ENCODE results near the gene LRRC4C.

The LRRC4C gene

DNA sequence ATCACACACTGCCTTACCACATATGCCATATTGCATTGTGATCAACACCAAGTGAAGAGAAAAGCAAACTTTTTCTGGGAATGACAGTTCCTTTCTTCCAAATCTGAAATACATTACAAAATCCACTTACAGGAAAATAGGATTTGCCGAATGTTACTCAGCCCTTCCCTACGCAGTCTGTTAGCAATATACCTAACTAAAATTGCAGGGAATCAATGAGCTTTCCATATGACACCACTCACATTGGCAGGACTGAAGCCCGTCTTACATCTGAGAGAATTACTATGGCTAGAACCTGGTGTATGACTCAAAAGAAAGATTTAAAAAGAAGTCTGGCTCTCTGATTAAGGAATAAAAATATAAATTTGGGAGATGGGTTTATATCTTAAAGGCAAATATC, 136.0 kb downstream of the LRRC4C start:
- no peak overlapping the region for H2BK5ac ChIP-seq (ENCODE audit: low read depth, low read length, poor library complexity, severe bottlenecking)
- no peak overlapping the region for H2BK15ac ChIP-seq (ENCODE audit: low read depth, poor library complexity, severe bottlenecking)
- no peak overlapping the region for H2AFZ ChIP-seq (ENCODE audit: low read depth, low read length)
- no peak for DNase-seq
- H3K36me3 ChIP-seq (ENCODE audit: control insufficient read depth in 1 of 2, insufficient read depth in 2 of 2, low read depth in 1 of 2, low read length in 2 of 2), result no peaks in the 10 kb centered on the region
- H3K23ac ChIP-seq (ENCODE audit: low read length in 2 of 2), result no peak overlapping the region
- H3K14ac ChIP-seq (ENCODE audit: low read length in 2 of 2), result no peak overlapping the region
- no peaks in the 10 kb centered on the region for H3K79me1 ChIP-seq (replicated peaks; ENCODE audit: low read length, poor library complexity, severe bottlenecking)
- H4K8ac ChIP-seq (ENCODE audit: low read length), result no peak overlapping the region
- H3K4me2 ChIP-seq (ENCODE audit: low read length, poor library complexity, severe bottlenecking), result no peak overlapping the region
- H2AK5ac ChIP-seq (ENCODE audit: low read length, severe bottlenecking), result no peak overlapping the region
- H3K18ac ChIP-seq (ENCODE audit: low read depth in 1 of 2, low read length in 2 of 2), result no peak overlapping the region
- no peak overlapping the region for H3K4ac ChIP-seq (ENCODE audit: low read depth in 1 of 2, low read length in 2 of 2)
- H3K4me1 ChIP-seq (ENCODE audit: control insufficient read depth, insufficient read depth, low read depth, low read length), result no peaks in the 10 kb centered on the region
- no peaks in the 10 kb centered on the region for H3K27me3 ChIP-seq (ENCODE audit: control insufficient read depth in 1 of 2, insufficient read depth in 1 of 2, low read length in 2 of 2)
- no peaks in the 10 kb centered on the region for H3K9me3 ChIP-seq (ENCODE audit: control insufficient read depth, low read length)
- H3K4me3 ChIP-seq (ENCODE audit: insufficient read depth in 1 of 2, low read depth in 1 of 2, low read length in 2 of 2), result no peak overlapping the region
- H2BK12ac ChIP-seq (ENCODE audit: low read length in 2 of 2), result no peak overlapping the region
- H4K91ac ChIP-seq (ENCODE audit: low read length), result no peak overlapping the region
- WGBS, result 93% methylated on average over 2 of the region's 3 CpGs
- no peak overlapping the region for H2BK120ac ChIP-seq (ENCODE audit: low read depth, low read length)
- no peak overlapping the region for H3K27ac ChIP-seq (ENCODE audit: low read length, poor library complexity, severe bottlenecking)
- no peak overlapping the region for H3K9ac ChIP-seq (ENCODE audit: low read length)

DNA sequence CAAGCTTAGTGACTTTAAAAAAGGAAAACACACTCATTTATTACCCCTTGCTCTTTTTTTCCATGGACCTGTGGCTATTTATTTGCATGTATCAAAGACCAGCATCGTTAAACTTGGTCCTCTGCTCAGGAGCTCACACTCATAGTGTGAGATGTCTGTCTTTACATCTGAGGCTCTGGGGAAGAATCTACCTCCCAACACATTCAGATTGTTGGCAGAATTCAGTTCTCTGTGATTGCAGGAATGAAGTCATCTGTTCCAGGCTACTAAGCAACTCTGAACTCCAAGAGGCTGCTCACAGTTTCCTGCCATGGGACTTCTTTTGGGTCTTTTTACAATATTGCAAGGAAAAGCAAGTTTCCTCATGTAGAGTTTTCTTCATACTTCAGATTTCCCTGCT, 138.8 kb downstream of the LRRC4C start:
- Histone ChIP-seq H3K79me1 (replicated peaks; ENCODE audit: low read length, poor library complexity, severe bottlenecking) (no peaks in the 10 kb centered on the region), H3K4me2 (ENCODE audit: low read length, poor library complexity, severe bottlenecking) (no peak overlapping the region), H3K9me3 (ENCODE audit: control insufficient read depth, low read length) (no peaks in the 10 kb centered on the region), H4K91ac (ENCODE audit: low read length) (no peak overlapping the region), H3K9ac (ENCODE audit: low read length) (no peak overlapping the region), H3K27ac (ENCODE audit: low read length, poor library complexity, severe bottlenecking) (no peak overlapping the region), H3K23ac (ENCODE audit: low read length in 2 of 2) (no peak overlapping the region), H3K4ac (ENCODE audit: low read depth in 1 of 2, low read length in 2 of 2) (no peak overlapping the region), H2BK15ac (ENCODE audit: low read depth, poor library complexity, severe bottlenecking) (no peak overlapping the region), H2BK120ac (ENCODE audit: low read depth, low read length) (no peak overlapping the region), H3K27me3 (ENCODE audit: control insufficient read depth in 1 of 2, insufficient read depth in 1 of 2, low read length in 2 of 2) (no peaks in the 10 kb centered on the region), H3K36me3 (ENCODE audit: control insufficient read depth in 1 of 2, insufficient read depth in 2 of 2, low read depth in 1 of 2, low read length in 2 of 2) (no peaks in the 10 kb centered on the region), H2BK12ac (ENCODE audit: low read length in 2 of 2) (no peak overlapping the region), H4K8ac (ENCODE audit: low read length) (no peak overlapping the region), H2AFZ (ENCODE audit: low read depth, low read length) (no peak overlapping the region), H2AK5ac (ENCODE audit: low read length, severe bottlenecking) (no peak overlapping the region), H2BK5ac (ENCODE audit: low read depth, low read length, poor library complexity, severe bottlenecking) (no peak overlapping the region), H3K4me3 (ENCODE audit: insufficient read depth in 1 of 2, low read depth in 1 of 2, low read length in 2 of 2) (no peak overlapping the region), H3K18ac (ENCODE audit: low read depth in 1 of 2, low read length in 2 of 2) (no peak overlapping the region), H3K4me1 (ENCODE audit: control insufficient read depth, insufficient read depth, low read depth, low read length) (no peaks in the 10 kb centered on the region), H3K14ac (ENCODE audit: low read length in 2 of 2) (no peak overlapping the region)
- 50% methylated on average over 1 of the region's 1 CpG for whole genome bisulfite sequencing
- DNase-seq, result no peak

DNA sequence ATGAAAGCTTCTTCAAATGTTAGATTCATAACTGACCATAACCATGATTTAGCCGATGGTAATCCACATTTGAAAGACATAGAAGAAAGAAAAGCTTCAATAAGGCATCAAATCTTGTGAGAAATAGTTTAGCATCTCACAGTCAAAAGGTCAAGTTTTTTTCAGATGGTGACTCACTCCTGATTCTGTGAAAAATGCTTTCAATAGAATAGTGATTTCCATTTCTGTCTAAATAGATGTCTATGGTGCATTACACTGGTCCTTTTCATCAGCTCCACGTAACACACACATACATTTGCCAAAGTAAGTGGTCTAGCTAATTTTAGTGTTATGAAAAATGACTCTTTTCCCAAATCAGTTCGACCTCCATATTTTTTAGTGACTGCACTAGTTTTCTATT, 139.2 kb downstream of the LRRC4C start:
- no peak overlapping the region for H2BK12ac ChIP-seq (ENCODE audit: low read length in 2 of 2)
- H3K23ac ChIP-seq (ENCODE audit: low read length in 2 of 2), result no peak overlapping the region
- no peak overlapping the region for H3K27ac ChIP-seq (ENCODE audit: low read length, poor library complexity, severe bottlenecking)
- no peak overlapping the region for H3K4ac ChIP-seq (ENCODE audit: low read depth in 1 of 2, low read length in 2 of 2)
- DNase-seq, result no peak
- no peaks in the 10 kb centered on the region for H3K9me3 ChIP-seq (ENCODE audit: control insufficient read depth, low read length)
- no peaks in the 10 kb centered on the region for H3K79me1 ChIP-seq (replicated peaks; ENCODE audit: low read length, poor library complexity, severe bottlenecking)
- no peaks in the 10 kb centered on the region for H3K27me3 ChIP-seq (ENCODE audit: control insufficient read depth in 1 of 2, insufficient read depth in 1 of 2, low read length in 2 of 2)
- 37% methylated on average over 2 of the region's 3 CpGs for WGBS
- H2BK120ac ChIP-seq (ENCODE audit: low read depth, low read length), result no peak overlapping the region
- no peaks in the 10 kb centered on the region for H3K36me3 ChIP-seq (ENCODE audit: control insufficient read depth in 1 of 2, insufficient read depth in 2 of 2, low read depth in 1 of 2, low read length in 2 of 2)
- H4K8ac ChIP-seq (ENCODE audit: low read length), result no peak overlapping the region
- no peak overlapping the region for H3K4me3 ChIP-seq (ENCODE audit: insufficient read depth in 1 of 2, low read depth in 1 of 2, low read length in 2 of 2)
- no peak overlapping the region for H3K18ac ChIP-seq (ENCODE audit: low read depth in 1 of 2, low read length in 2 of 2)
- no peak overlapping the region for H2BK5ac ChIP-seq (ENCODE audit: low read depth, low read length, poor library complexity, severe bottlenecking)
- H4K91ac ChIP-seq (ENCODE audit: low read length), result no peak overlapping the region
- no peaks in the 10 kb centered on the region for H3K4me1 ChIP-seq (ENCODE audit: control insufficient read depth, insufficient read depth, low read depth, low read length)
- no peak overlapping the region for H2AFZ ChIP-seq (ENCODE audit: low read depth, low read length)
- H3K9ac ChIP-seq (ENCODE audit: low read length), result no peak overlapping the region
- H2AK5ac ChIP-seq (ENCODE audit: low read length, severe bottlenecking), result no peak overlapping the region
- no peak overlapping the region for H3K14ac ChIP-seq (ENCODE audit: low read length in 2 of 2)
- H3K4me2 ChIP-seq (ENCODE audit: low read length, poor library complexity, severe bottlenecking), result no peak overlapping the region
- no peak overlapping the region for H2BK15ac ChIP-seq (ENCODE audit: low read depth, poor library complexity, severe bottlenecking)

DNA sequence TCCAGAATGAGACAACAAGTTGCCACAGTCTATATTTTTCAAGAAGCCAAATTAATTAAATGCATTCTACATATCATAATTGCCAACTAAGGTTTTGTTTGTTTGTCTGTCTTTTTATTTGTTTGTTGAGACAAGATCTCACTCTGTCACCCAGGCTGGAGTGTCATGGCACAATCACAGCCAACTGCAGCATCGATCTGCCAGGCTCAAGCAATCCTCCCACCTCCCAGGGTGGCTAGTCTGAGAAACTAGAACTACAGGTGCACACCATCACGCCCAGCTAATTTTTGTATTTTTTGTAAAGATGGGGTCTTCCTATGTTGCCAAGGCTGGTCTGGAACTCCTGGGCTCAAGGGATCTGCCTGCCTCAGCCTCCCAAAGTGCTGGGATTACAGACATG, 140.0 kb downstream of the LRRC4C start:
- H3K18ac ChIP-seq (ENCODE audit: low read depth in 1 of 2, low read length in 2 of 2), result no peak overlapping the region
- no peak overlapping the region for H3K4ac ChIP-seq (ENCODE audit: low read depth in 1 of 2, low read length in 2 of 2)
- no peak overlapping the region for H3K4me3 ChIP-seq (ENCODE audit: insufficient read depth in 1 of 2, low read depth in 1 of 2, low read length in 2 of 2)
- no peaks in the 10 kb centered on the region for H3K4me1 ChIP-seq (ENCODE audit: control insufficient read depth, insufficient read depth, low read depth, low read length)
- no peak overlapping the region for H4K8ac ChIP-seq (ENCODE audit: low read length)
- H3K9me3 ChIP-seq (ENCODE audit: control insufficient read depth, low read length), result no peaks in the 10 kb centered on the region
- no peak overlapping the region for H3K27ac ChIP-seq (ENCODE audit: low read length, poor library complexity, severe bottlenecking)
- 49% methylated on average over 2 of the region's 2 CpGs for WGBS
- no peak overlapping the region for H2BK5ac ChIP-seq (ENCODE audit: low read depth, low read length, poor library complexity, severe bottlenecking)
- H3K23ac ChIP-seq (ENCODE audit: low read length in 2 of 2), result no peak overlapping the region
- no peaks in the 10 kb centered on the region for H3K27me3 ChIP-seq (ENCODE audit: control insufficient read depth in 1 of 2, insufficient read depth in 1 of 2, low read length in 2 of 2)
- DNase-seq, result no peak
- no peak overlapping the region for H3K14ac ChIP-seq (ENCODE audit: low read length in 2 of 2)
- H2AFZ ChIP-seq (ENCODE audit: low read depth, low read length), result no peak overlapping the region
- H4K91ac ChIP-seq (ENCODE audit: low read length), result no peak overlapping the region
- no peak overlapping the region for H2BK12ac ChIP-seq (ENCODE audit: low read length in 2 of 2)
- H3K4me2 ChIP-seq (ENCODE audit: low read length, poor library complexity, severe bottlenecking), result no peak overlapping the region
- no peak overlapping the region for H3K9ac ChIP-seq (ENCODE audit: low read length)
- no peak overlapping the region for H2AK5ac ChIP-seq (ENCODE audit: low read length, severe bottlenecking)
- no peak overlapping the region for H2BK120ac ChIP-seq (ENCODE audit: low read depth, low read length)
- H2BK15ac ChIP-seq (ENCODE audit: low read depth, poor library complexity, severe bottlenecking), result no peak overlapping the region
- no peaks in the 10 kb centered on the region for H3K36me3 ChIP-seq (ENCODE audit: control insufficient read depth in 1 of 2, insufficient read depth in 2 of 2, low read depth in 1 of 2, low read length in 2 of 2)
- no peaks in the 10 kb centered on the region for H3K79me1 ChIP-seq (replicated peaks; ENCODE audit: low read length, poor library complexity, severe bottlenecking)

Measured in mesenchymal stem cell (in vitro differentiated cells and primary cell).